GM19043 (cell line): ENCODE data around the gene PID1.

Experiments used
- ATAC-seq: cut with Tn5 transposase; IDR thresholded peaks from one replicate; pipeline ENCODE4 v1.9.1; 2021; ENCODE audit warnings: low read depth; ENCODE audit not compliant: unreplicated experiment

Gene PID1

GRCh38 chr2:229129738-229130371 lies 141.2 kb downstream of the PID1 start:
- no peak for ATAC-seq

DNA sequence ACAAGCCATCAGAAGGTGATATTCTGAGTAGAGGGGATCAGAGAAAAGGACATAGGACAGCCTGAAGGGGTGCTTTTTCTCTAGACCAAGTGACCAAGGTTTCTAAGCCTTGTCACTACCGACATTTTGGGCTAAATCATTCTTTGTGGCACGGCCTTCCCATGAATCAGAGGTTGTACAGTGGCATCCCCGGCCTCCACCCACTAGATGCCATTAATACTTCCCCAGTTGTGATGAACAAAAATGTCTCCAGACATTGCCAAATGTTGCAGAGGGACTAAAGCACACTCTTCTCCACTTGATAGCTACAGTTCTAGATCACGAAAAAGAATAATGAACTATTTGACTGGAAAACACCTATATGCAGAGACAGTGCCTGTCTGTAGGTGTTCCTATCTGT lies 143.6 kb downstream of the PID1 start:
- no peak for ATAC-seq

DNA sequence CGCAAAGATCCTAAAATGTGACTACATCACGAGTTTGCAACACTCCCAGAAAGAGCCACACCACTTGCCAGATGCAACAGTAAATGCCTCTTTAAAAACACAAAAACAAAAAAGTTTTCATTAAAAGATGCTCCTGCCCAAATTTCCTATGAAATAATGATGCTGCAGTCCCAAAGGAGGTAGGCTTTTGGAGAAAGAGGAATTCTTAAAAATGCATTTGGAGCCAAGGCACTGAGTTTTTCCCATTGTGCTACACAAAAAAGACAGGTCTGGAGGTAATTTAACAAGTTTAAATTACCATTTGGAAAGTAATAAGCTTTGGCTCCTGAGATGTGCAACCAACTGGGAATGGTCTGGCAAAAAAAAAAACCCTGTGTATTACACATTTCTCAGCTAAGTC lies 145.0 kb downstream of the PID1 start:
- no peak for ATAC-seq

DNA sequence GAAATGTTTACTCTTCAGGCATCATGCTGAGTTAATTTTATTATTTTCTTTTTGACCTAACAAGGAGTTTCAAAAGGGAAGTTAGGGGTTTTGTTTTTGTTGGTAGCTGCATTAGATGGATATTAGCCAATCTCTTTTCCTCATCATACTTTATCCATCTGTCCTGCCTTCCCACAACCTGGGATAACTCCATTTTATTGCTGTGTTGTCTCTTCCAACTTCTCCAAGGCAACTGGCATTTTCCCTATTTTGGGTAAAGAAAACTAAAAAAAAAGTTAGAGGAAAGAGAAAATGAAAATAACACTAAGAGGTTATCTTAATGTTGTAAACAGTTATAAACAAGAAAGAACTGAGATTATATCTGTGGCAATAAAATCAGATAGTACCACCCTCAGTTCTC lies 147.0 kb downstream of the PID1 start:
- no peak for ATAC-seq

GRCh38 chr2:229118927-229119326 lies 152.2 kb downstream of the PID1 start:
- peak; percentile 74 for ATAC-seq

DNA sequence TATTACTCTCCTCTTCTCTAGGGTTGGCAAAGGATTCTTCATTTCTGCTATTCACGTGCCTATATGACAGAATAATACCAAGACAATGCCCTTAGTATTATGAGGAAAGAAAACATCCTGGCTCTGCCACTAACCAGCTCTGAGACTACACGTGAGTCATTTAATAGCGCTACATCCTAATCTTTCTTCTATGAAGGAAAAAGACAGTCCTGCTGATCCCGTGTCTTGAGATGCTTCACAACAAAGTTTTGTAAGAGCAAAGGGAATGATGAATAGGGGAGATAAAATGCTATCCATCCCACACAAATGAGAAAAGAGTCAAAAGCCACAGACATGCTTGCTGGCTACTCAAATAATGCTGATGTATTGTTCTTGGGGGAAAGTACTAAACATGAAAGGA lies 152.8 kb downstream of the PID1 start:
- no peak for ATAC-seq

- ATAC-seq = no peak
Measured at GRCh38 chr2:229111744-229112143, 159.3 kb downstream of the PID1 start.

DNA sequence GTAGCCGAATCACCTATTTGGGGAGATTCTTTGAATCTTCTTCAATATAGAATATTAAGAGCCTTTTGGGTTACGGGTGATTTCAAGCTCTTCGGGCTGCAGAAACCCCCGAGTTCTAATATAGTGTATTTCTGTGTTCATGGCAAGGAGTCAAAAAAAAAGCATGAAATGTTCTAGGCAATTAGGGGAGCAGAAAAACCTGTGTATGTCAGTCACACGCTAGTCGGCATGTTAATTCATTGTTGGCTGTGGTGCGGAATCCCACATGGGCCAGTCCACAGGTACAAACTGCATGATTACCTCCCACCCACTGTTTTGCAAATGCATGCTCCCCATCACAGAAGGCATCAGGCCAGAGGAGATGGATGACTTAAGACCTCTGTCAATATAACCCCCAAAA lies 161.9 kb downstream of the PID1 start:
- ATAC-seq = no peak

- no peak for ATAC-seq
Measured at GRCh38 chr2:229107601-229108000, 163.5 kb downstream of the PID1 start.

- ATAC-seq = no peak
Measured at GRCh38 chr2:229104974-229105387, 166.1 kb downstream of the PID1 start.

- no peak for ATAC-seq
Measured at GRCh38 chr2:229104025-229104424, 167.1 kb downstream of the PID1 start.

GRCh38 chr2:229101314-229101713 lies 169.8 kb downstream of the PID1 start:
- no peak for ATAC-seq

- no peak for ATAC-seq
Measured at GRCh38 chr2:229099231-229099630, 171.9 kb downstream of the PID1 start.

DNA sequence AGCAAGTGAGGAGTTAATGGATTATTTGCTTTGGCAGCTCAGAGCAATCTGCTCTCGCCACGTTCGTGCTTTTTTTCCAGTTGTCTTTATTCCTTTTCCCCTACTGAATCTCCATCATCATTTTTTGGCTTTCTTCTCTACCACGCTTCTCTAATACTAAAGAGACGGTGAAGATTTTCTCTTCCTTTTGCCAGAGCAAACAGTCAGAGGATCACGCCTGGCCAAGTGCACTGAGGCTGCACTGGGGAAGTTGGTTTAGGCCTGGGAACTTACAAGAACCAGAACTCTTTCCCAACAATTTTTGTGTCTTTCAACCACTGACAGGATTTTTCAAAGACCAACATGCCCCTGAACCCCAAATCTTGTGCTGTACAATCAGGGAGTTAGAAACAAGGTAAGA lies 172.3 kb downstream of the PID1 start:
- ATAC-seq = no peak

GRCh38 chr2:229096409-229097066 lies 174.5 kb downstream of the PID1 start:
- no peak for ATAC-seq

- ATAC-seq = no peak
Measured at GRCh38 chr2:229095472-229095871, 175.6 kb downstream of the PID1 start.

DNA sequence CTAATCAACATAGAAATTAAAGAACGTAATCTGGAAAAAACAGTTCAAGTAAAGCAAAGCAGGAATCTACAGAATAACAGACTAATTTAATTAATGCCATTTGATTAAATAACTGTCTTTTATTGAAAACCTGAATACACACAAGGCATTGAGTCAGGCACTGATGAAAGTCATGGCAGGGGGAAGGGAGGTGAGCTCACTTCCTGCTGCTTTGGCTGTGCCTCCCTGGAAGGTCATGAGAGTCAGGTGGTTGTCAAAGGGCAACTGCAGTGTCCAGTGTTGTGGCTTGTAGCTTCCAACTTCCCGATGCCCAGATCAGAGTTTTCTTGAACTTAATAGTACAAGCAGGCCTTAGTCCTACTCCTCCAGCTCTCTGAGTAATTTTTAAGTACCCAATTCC lies 180.9 kb downstream of the PID1 start:
- no peak for ATAC-seq

GRCh38 chr2:229089776-229090175 lies 181.3 kb downstream of the PID1 start:
- no peak for ATAC-seq

DNA sequence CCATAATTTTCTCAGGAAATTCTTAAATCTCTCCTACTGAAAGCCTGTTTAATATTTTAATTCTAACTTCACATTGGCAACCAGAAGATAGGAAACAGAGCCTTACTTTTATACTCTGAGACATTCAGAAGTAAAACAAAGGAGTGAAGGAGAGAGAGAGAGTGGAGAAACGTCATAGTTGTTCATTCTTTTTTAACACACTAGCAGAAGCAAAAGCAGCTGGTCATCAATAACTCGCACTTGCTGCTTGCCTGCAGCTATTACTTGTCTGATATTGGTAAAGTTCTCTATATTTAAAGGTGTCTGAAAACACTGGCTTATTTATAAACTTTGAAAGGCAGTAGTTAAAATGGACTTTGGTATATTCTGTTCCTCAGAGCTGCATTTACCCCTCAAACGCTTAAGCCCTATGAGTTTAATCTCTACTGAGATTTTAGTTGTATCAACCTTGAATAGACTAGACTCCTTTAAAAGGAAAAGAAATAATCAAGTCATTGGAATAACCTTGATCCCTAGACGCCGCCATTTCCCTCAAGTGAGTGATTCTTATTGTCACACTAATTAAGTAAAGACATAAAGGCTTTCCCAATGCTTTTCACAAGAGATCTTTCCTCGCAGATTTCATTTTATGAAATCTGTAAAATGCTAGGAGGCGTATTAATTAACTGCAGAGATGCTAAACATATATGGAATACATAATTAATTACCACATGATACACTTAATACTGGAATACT lies 182.0 kb downstream of the PID1 start:
- no peak for ATAC-seq

GRCh38 chr2:229088517-229088913 lies 182.6 kb downstream of the PID1 start:
- no peak for ATAC-seq

DNA sequence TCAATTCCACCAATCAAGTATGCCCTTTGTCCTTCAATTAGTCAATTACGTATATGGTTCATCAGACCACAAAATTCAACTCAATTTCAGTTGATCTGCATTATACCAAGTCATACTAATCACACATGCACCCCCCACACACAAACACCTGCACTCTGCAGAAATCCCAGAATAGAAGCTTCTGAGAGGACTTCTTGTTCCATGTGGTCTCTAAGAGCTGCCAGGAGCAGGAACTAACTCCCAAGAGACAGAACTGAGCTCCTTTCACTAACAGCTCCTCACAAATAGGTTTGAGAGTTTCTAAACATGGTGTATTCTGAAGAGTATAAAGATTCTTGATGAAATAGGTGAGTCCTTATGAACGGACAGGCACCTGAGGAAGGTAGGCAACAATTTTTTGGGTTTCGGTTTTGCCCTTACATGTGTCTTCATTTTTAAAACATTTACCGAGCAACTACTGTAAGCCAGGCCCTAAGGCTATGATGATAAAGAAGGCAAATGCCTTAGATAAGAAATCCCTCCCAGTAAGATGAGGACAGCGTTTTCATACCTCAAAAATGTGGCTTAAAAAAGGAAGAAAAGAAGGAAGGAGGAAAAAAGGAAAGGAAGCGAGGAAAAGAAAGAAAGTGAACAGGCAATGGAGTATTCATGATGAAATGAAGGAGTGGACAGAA lies 183.1 kb downstream of the PID1 start:
- ATAC-seq = no peak
